HG02852 (cell line): ENCODE data around the gene PAEP.

Experiments
- ATAC-seq: cut with Tn5 transposase; IDR thresholded peaks from one replicate; pipeline ENCODE4 v1.9.1; 2021; ENCODE audit warnings: mild to moderate bottlenecking, moderate library complexity; ENCODE audit not compliant: unreplicated experiment

Gene PAEP

GRCh38 chr9:135612981-135613910 is 51.7 kb downstream of the PAEP start:
- no peak for ATAC-seq

DNA sequence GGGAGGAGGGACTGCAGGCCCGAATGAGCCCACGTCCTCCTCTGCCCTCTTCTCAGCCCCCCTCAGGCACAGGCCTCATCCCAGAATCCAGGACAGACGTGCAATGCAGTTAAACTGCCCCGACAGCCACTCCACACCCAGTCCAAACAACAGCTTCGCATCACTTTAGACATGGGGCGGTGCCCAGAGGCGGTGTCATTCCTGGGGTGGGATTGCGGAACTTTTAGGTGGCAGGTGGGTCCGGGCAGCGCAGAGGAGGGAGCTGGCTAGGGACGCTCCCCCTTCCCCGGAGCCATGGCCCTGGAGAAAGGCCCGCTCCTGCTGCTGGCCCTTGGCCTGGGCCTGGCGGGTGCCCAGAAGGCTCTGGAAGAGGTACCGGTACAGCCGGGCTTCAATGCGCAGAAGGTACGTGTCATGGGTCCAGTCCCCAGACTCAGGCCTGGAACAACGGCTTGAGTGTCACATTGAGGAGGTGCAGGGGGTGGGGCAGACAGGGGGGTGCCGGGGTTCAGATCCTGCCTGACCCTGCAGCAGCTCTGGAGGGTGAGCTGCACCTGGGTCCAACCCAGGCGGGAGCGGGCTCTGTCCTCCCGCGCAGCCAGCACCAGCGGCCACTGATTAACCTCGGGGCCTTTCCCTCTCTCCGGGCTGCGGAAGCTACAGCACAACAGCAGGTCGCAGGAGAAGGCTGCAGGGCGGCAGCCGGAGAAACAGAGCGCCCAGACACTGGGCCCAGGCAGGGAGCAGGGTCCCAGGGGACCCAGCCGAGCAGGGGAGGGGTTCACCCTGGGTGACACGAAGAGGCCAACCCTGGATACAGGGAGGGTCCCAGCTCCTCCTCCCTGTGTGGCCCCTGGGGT is 52.6 kb downstream of the PAEP start:
- ATAC-seq = no peak

DNA sequence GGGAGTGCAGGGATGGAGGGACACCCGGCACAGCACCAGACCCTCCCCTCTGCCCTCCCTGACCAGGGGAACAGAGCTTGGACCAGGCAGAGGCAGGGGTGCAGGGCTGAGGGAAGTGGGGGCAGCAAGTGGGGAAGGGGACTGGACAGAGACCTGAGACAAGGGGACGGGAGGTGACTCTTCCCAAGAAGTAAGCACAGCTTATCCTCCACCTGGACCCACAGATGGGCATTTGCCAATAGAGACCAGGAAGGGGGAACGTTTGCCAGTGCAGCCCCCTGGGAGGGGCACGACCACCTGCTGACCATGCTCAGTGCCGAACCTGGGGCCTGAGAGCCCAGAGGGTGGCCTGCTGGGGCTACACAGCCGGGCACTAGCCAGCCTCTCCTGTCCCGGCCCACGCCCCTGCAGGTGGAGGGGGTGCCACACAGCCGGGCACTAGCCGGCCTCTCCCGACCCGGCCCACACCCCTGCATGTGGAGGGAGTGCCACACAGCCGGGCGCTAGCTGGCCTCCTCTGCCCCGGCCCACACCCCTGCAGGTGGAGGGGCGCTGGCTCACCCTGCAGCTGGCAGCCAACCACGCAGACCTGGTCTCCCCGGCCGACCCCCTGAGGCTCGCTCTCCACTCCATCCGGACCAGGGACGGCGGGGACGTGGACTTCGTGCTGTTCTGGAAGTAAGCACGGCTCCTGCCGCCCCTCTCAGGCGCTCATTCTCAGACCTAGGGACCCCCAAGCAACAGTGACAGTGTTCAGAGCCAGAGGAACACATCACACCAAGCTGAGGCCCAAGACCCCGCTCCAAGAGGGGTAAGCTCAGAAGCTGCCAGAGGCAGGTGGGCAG is 53.5 kb downstream of the PAEP start:
- no peak for ATAC-seq

- ATAC-seq = no peak
These were observed 54.4 kb downstream of the PAEP start for GRCh38 chr9:135615666-135616618.
